MM.1S (cell line): ENCODE measurements around the gene ATP23.

Source experiments
- DNase-seq: peaks from one replicate; pipeline ENCODE4 v3.0.0-alpha.2; 2015
- H2AFZ ChIP-seq: fragments of 300-600 bp; sonication (generic); 2 replicates; pipeline ENCODE4 v1.6.0; 2016; ENCODE audit warnings: antibody characterized with exemption, low read length
- H3F3A ChIP-seq: fragments of 300-600 bp; sonication (generic); 2 replicates; pipeline ENCODE4 v1.6.1; 2016; ENCODE audit warnings: mild to moderate bottlenecking, antibody characterized with exemption, low read length, moderate library complexity, mixed read lengths; ENCODE audit not compliant: insufficient read depth
- H3K27ac ChIP-seq: fragments of 300-600 bp; sonication (generic); 2 replicates; pipeline ENCODE4 v1.5.1; 2016; ENCODE audit warnings: mild to moderate bottlenecking, low read length
- H3K27me3 ChIP-seq: fragments of 300-600 bp; sonication (generic); replicated peaks from 2 replicates; pipeline ENCODE4 v1.6.0; 2016; ENCODE audit warnings: low read length; ENCODE audit not compliant: insufficient read depth
- H3K36me3 ChIP-seq: fragments of 300-600 bp; sonication (generic); replicated peaks from 2 replicates; pipeline ENCODE4 v1.6.1; 2016; ENCODE audit warnings: mild to moderate bottlenecking, low read length, mixed read lengths; ENCODE audit not compliant: insufficient read depth
- H3K4me1 ChIP-seq: fragments of 300-600 bp; sonication (generic); 2 replicates; pipeline ENCODE4 v1.6.1; 2016; ENCODE audit warnings: low read length, mixed read lengths
- H3K4me2 ChIP-seq: fragments of 300-600 bp; sonication (generic); 2 replicates; pipeline ENCODE4 v1.6.0; 2016; ENCODE audit warnings: low read depth, low read length
- H3K4me3 ChIP-seq: fragments of 300-600 bp; sonication (generic); 2 replicates; pipeline ENCODE4 v1.5.1; 2016; ENCODE audit warnings: low read length, mixed read lengths
- H3K79me2 ChIP-seq: fragments of 300-600 bp; sonication (generic); 2 replicates; pipeline ENCODE4 v1.6.1; 2016; ENCODE audit warnings: mixed run types, low read length, mixed read lengths
- H3K9ac ChIP-seq: fragments of 300-600 bp; sonication (generic); 2 replicates; pipeline ENCODE4 v1.6.1; 2016; ENCODE audit warnings: low read length, mixed read lengths
- H3K9me2 ChIP-seq: fragments of 300-600 bp; sonication (generic); replicated peaks from 2 replicates; pipeline ENCODE4 v1.6.1; 2016; ENCODE audit warnings: mild to moderate bottlenecking, low read length, mixed read lengths; ENCODE audit not compliant: insufficient read depth
- H3K9me3 ChIP-seq: fragments of 300-600 bp; sonication (generic); replicated peaks from 2 replicates; pipeline ENCODE4 v1.6.1; 2016; ENCODE audit warnings: mild to moderate bottlenecking, low read length, mixed read lengths; ENCODE audit not compliant: insufficient read depth
- H4K20me1 ChIP-seq: fragments of 300-600 bp; sonication (generic); 2 replicates; pipeline ENCODE4 v1.6.1; 2016; ENCODE audit warnings: mild to moderate bottlenecking, low read length, moderate library complexity, mixed read lengths; ENCODE audit not compliant: insufficient read depth
- EZH2 ChIP-seq: fragments of 300-600 bp; sonication (generic); optimal IDR thresholded peaks from 2 replicates; pipeline ENCODE3; 2017; ENCODE audit warnings: low read depth, mild to moderate bottlenecking, antibody characterized with exemption, low read length, mixed read lengths
- EZH2phosphoT487 ChIP-seq: fragments of 300-600 bp; sonication (generic); IDR thresholded peaks from 2 replicates; pipeline ENCODE4 v1.6.1; 2018; ENCODE audit warnings: antibody characterized with exemption, low read length
- TF ChIP-seq, protein P1 (sequence below): fragments of 300-600 bp; sonication (generic); IDR thresholded peaks from 2 replicates; pipeline ENCODE4 v1.5.1; 2016; ENCODE audit warnings: antibody characterized with exemption, low read length, mixed read lengths

Gene ATP23

GRCh38 chr12:57940052-57940914, 1.1 kb upstream of the ATP23 start:
- Histone ChIP-seq H3K9me2 (no peaks in the 10 kb centered on the region), H3K9me3 (no peaks in the 10 kb centered on the region), H3K79me2 (peaks cover 7% of the 10 kb centered on the region), H2AFZ (peak overlapping the region; percentile 79), H3K4me2 (peak overlapping the region; percentile 81), H3F3A (peaks cover 28% of the 10 kb centered on the region), H3K27ac (peak overlapping the region; percentile 93), H3K4me1 (peaks cover 22% of the 10 kb centered on the region), H3K27me3 (no peaks in the 10 kb centered on the region), H3K9ac (peak overlapping the region; percentile 81), H4K20me1 (no peaks in the 10 kb centered on the region), H3K4me3 (peak overlapping the region; percentile 82), H3K36me3 (no peaks in the 10 kb centered on the region)
- no peak for DNase-seq
- TF ChIP-seq EZH2: no peak
- no peak for TF ChIP-seq EZH2phosphoT487
- TF ChIP-seq, protein P1, sequence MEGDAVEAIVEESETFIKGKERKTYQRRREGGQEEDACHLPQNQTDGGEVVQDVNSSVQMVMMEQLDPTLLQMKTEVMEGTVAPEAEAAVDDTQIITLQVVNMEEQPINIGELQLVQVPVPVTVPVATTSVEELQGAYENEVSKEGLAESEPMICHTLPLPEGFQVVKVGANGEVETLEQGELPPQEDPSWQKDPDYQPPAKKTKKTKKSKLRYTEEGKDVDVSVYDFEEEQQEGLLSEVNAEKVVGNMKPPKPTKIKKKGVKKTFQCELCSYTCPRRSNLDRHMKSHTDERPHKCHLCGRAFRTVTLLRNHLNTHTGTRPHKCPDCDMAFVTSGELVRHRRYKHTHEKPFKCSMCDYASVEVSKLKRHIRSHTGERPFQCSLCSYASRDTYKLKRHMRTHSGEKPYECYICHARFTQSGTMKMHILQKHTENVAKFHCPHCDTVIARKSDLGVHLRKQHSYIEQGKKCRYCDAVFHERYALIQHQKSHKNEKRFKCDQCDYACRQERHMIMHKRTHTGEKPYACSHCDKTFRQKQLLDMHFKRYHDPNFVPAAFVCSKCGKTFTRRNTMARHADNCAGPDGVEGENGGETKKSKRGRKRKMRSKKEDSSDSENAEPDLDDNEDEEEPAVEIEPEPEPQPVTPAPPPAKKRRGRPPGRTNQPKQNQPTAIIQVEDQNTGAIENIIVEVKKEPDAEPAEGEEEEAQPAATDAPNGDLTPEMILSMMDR: no peak

GRCh38 chr12:57940915-57941164, 527 bp upstream of the ATP23 start:
- H3F3A ChIP-seq: peaks cover 22% of the 10 kb centered on the region
- no peak for DNase-seq
- H3K27ac ChIP-seq: peak overlapping the region; percentile 93
- no peaks in the 10 kb centered on the region for H3K27me3 ChIP-seq
- H3K4me3 ChIP-seq: peak overlapping the region; percentile 82
- peak overlapping the region; percentile 79 for H2AFZ ChIP-seq
- H3K9me3 ChIP-seq: no peaks in the 10 kb centered on the region
- H3K9me2 ChIP-seq: no peaks in the 10 kb centered on the region
- peak overlapping the region; percentile 81 for H3K9ac ChIP-seq
- H3K4me1 ChIP-seq: peaks cover 20% of the 10 kb centered on the region
- H3K36me3 ChIP-seq: no peaks in the 10 kb centered on the region
- TF ChIP-seq, protein P1: no peak
- TF ChIP-seq EZH2: no peak
- H4K20me1 ChIP-seq: no peaks in the 10 kb centered on the region
- peaks cover 5% of the 10 kb centered on the region for H3K79me2 ChIP-seq
- H3K4me2 ChIP-seq: peak overlapping the region; percentile 81

- no peaks in the 10 kb centered on the region for H4K20me1 ChIP-seq
- H3K27me3 ChIP-seq: no peaks in the 10 kb centered on the region
- H3K4me2 ChIP-seq: no peak overlapping the region
- no peaks in the 10 kb centered on the region for H3K9me3 ChIP-seq
- H3K79me2 ChIP-seq: peaks cover 5% of the 10 kb centered on the region
- H3K4me1 ChIP-seq: peaks cover 16% of the 10 kb centered on the region
- no peak for DNase-seq
- H3K36me3 ChIP-seq: no peaks in the 10 kb centered on the region
- TF ChIP-seq EZH2phosphoT487: no peak
- no peak overlapping the region for H2AFZ ChIP-seq
- H3K4me3 ChIP-seq: no peak overlapping the region
- H3K9me2 ChIP-seq: no peaks in the 10 kb centered on the region
- H3F3A ChIP-seq: peaks cover 22% of the 10 kb centered on the region
- no peak overlapping the region for H3K9ac ChIP-seq
- no peak overlapping the region for H3K27ac ChIP-seq
These were observed 2.2 kb downstream of the ATP23 start for GRCh38 chr12:57943438-57944080.
